ENCODE measurements around the gene ZFP82.

ZFP82 gene

DNA sequence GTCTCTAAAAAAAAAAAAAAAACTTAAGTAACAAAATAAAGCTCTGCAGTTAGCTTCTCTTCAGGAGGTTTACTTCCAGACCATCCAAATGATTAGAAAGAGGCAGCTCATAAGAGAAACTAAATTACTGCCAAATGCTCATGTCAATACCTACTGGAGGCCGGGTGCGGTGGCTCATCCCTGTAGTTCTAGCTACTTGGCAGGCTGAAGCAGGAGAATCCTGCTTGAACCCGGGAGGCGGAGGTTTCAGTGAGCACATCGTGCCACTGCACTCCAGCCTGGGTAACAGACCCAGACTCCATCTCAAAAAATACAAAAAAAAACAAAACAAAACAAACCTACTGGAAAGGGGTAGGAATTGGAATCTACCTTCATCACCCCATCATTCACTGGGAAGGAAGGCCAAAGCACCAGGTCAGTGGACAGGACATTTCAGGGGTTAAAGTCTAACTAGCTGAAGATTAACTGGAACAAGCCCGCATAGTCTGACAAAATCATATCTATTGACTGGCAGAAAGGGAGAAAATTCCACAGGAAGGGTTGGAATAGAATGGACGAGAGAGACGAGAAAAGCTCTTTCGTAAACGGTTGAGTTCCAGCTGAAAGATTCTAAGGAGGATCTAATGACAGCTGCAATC, 40.8 kb downstream of the ZFP82 start:
- no peak for DNase-seq (ENCODE audit: low read depth)
- no peak for TF ChIP-seq CTCF (IDR thresholded peaks at IDR 0.05; ENCODE audit: insufficient read depth, low read depth, low read length, missing control alignments)
- peak overlapping the region; percentile 96 for H3K4me3 ChIP-seq (ENCODE audit: low read length)

- no peak overlapping the region for H3K4me3 ChIP-seq (ENCODE audit: low read length)
- DNase-seq (ENCODE audit: low read depth) = no peak
- no peak for TF ChIP-seq CTCF (IDR thresholded peaks at IDR 0.05; ENCODE audit: insufficient read depth, low read depth, low read length, missing control alignments)
Measured at GRCh38 chr19:36373638-36374156, 44.7 kb downstream of the ZFP82 start.

DNA sequence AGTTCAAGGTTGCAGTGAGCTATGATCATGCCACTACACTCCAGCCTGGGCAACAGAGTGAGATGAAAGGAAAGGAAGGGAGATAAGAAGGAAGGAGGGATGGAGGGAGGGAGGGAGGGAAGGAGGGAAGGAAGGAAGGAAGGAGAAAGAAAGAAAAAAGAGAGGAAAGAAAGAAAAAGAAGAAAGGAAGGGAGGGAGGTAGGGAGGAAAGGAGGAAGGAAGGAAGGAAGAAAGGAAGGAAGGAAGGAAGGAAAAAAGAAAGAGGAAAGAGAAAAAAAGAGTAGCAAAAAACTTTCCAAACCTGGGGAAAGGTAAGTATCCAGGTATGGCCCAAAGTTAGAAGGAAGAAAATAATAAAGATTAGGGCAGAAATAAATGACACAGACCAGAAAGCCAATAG, 46.6 kb downstream of the ZFP82 start:
- no peak for DNase-seq (ENCODE audit: low read depth)
- TF ChIP-seq CTCF (IDR thresholded peaks at IDR 0.05; ENCODE audit: insufficient read depth, low read depth, low read length, missing control alignments) = no peak
- H3K4me3 ChIP-seq (ENCODE audit: low read length) = no peak overlapping the region

- TF ChIP-seq CTCF (IDR thresholded peaks at IDR 0.05; ENCODE audit: insufficient read depth, low read depth, low read length, missing control alignments) = no peak
Measured at GRCh38 chr19:36363845-36364244, 54.6 kb downstream of the ZFP82 start.

More at GRCh38 chr19:36363845-36364244, 54.6 kb downstream of the ZFP82 start:
- DNase-seq (ENCODE audit: low read depth) = no peak
- no peak overlapping the region for H3K4me3 ChIP-seq (ENCODE audit: low read length)

Measured in epithelial cell of esophagus (primary cell).